Measurements from ENCODE around the gene EMSY. TPM values are rescaled to one million over a fixed set of nuclear protein-coding genes. Genes with fewer than 3 reads are reported as not detected.

Gene EMSY
- total and polyA plus RNA-seq, 2 of the 13 experiments (the other 11 are each of a cell fraction or from before 2014, with no cell fraction given) = 11.6 to 18.5 TPM

- no peak for TF ChIP-seq ZNF577 (CRISPR knock-in tag; IDR thresholded peaks at IDR 0.05; ENCODE audit: borderline replicate concordance, low read depth)
- no peak for TF ChIP-seq HMGXB3 (CRISPR knock-in tag; IDR thresholded peaks at IDR 0.05; ENCODE audit: borderline replicate concordance)
- TF ChIP-seq, protein P1, sequence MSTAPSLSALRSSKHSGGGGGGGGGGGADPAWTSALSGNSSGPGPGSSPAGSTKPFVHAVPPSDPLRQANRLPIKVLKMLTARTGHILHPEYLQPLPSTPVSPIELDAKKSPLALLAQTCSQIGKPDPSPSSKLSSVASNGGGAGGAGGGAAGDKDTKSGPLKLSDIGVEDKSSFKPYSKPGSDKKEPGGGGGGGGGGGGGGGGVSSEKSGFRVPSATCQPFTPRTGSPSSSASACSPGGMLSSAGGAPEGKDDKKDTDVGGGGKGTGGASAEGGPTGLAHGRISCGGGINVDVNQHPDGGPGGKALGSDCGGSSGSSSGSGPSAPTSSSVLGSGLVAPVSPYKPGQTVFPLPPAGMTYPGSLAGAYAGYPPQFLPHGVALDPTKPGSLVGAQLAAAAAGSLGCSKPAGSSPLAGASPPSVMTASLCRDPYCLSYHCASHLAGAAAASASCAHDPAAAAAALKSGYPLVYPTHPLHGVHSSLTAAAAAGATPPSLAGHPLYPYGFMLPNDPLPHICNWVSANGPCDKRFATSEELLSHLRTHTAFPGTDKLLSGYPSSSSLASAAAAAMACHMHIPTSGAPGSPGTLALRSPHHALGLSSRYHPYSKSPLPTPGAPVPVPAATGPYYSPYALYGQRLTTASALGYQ (CRISPR knock-in tag; IDR thresholded peaks at IDR 0.05) = no peak
- peak; percentile 45; the same call in 1 of the 2 replicates for TF ChIP-seq TFDP2 (CRISPR knock-in tag; IDR thresholded peaks at IDR 0.05)
- TF ChIP-seq, protein P2, sequence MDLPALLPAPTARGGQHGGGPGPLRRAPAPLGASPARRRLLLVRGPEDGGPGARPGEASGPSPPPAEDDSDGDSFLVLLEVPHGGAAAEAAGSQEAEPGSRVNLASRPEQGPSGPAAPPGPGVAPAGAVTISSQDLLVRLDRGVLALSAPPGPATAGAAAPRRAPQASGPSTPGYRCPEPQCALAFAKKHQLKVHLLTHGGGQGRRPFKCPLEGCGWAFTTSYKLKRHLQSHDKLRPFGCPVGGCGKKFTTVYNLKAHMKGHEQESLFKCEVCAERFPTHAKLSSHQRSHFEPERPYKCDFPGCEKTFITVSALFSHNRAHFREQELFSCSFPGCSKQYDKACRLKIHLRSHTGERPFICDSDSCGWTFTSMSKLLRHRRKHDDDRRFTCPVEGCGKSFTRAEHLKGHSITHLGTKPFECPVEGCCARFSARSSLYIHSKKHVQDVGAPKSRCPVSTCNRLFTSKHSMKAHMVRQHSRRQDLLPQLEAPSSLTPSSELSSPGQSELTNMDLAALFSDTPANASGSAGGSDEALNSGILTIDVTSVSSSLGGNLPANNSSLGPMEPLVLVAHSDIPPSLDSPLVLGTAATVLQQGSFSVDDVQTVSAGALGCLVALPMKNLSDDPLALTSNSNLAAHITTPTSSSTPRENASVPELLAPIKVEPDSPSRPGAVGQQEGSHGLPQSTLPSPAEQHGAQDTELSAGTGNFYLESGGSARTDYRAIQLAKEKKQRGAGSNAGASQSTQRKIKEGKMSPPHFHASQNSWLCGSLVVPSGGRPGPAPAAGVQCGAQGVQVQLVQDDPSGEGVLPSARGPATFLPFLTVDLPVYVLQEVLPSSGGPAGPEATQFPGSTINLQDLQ (CRISPR knock-in tag; IDR thresholded peaks at IDR 0.05) = no peak; the same call in 1 of the 2 replicates
- TF ChIP-seq, protein P3, sequence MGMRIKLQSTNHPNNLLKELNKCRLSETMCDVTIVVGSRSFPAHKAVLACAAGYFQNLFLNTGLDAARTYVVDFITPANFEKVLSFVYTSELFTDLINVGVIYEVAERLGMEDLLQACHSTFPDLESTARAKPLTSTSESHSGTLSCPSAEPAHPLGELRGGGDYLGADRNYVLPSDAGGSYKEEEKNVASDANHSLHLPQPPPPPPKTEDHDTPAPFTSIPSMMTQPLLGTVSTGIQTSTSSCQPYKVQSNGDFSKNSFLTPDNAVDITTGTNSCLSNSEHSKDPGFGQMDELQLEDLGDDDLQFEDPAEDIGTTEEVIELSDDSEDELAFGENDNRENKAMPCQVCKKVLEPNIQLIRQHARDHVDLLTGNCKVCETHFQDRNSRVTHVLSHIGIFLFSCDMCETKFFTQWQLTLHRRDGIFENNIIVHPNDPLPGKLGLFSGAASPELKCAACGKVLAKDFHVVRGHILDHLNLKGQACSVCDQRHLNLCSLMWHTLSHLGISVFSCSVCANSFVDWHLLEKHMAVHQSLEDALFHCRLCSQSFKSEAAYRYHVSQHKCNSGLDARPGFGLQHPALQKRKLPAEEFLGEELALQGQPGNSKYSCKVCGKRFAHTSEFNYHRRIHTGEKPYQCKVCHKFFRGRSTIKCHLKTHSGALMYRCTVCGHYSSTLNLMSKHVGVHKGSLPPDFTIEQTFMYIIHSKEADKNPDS (CRISPR knock-in tag; IDR thresholded peaks at IDR 0.05) = no peak
- TF ChIP-seq SMAD9 (CRISPR knock-in tag; IDR thresholded peaks at IDR 0.05) = no peak
- no peak for TF ChIP-seq LCORL (IDR thresholded peaks at IDR 0.05)
- TF ChIP-seq LCORL (CRISPR knock-in tag; IDR thresholded peaks at IDR 0.05) = no peak
- no peak for TF ChIP-seq ZFP37 (CRISPR knock-in tag; IDR thresholded peaks at IDR 0.05; ENCODE audit: borderline replicate concordance)
- no peak for TF ChIP-seq ZNF644 (CRISPR knock-in tag; IDR thresholded peaks at IDR 0.05; ENCODE audit: low read depth)
- no peak for TF ChIP-seq CBFB (CRISPR knock-in tag; IDR thresholded peaks at IDR 0.05)
- no peak for TF ChIP-seq SYNCRIP (IDR thresholded peaks at IDR 0.05; ENCODE audit: insufficient read depth, low read depth, low read length)
- no peak for TF ChIP-seq ZBTB38 (CRISPR knock-in tag; IDR thresholded peaks at IDR 0.05)
- no peak for TF ChIP-seq TOE1 (CRISPR knock-in tag; IDR thresholded peaks at IDR 0.05)
These were observed 585 bp downstream of the EMSY start (continued) for GRCh38 chr11:76445121-76446084.
